IMR-90 (cell line): ENCODE data around the gene RAB3IL1.

Experiments
- CEBPB ChIP-seq: IDR thresholded peaks from 2 replicates; pipeline ENCODE4 v1.6.1; 2012; ENCODE audit warnings: low read depth, low read length, improper control_type of control experiment
- POLR2A ChIP-seq: IDR thresholded peaks from 2 replicates; pipeline ENCODE4 v1.6.1; 2012; ENCODE audit warnings: mild to moderate bottlenecking, low read depth, low read length
- RFX5 ChIP-seq: IDR thresholded peaks from 2 replicates; pipeline ENCODE4 v1.8.0; 2012; ENCODE audit warnings: low read depth, mild to moderate bottlenecking, low read length, moderate library complexity
- SMC3 ChIP-seq: fragments of 150-350 bp; IDR thresholded peaks from 2 replicates; pipeline ENCODE4 v1.6.1; 2016; ENCODE audit warnings: low read depth, mild to moderate bottlenecking, antibody characterized with exemption, low read length, moderate library complexity
- TF ChIP-seq, protein P1 (sequence below): fragments of 150-350 bp; IDR thresholded peaks from 2 replicates; pipeline ENCODE4 v1.6.1; 2016; ENCODE audit warnings: low read depth, mild to moderate bottlenecking, low read length, moderate library complexity, borderline replicate concordance
- TF ChIP-seq, protein P2 (sequence below): conservative IDR thresholded peaks from 2 replicates; pipeline ENCODE4 v1.5.1; 2012; ENCODE audit warnings: mild to moderate bottlenecking, low read depth, low read length, improper control_type of control experiment

DNA sequence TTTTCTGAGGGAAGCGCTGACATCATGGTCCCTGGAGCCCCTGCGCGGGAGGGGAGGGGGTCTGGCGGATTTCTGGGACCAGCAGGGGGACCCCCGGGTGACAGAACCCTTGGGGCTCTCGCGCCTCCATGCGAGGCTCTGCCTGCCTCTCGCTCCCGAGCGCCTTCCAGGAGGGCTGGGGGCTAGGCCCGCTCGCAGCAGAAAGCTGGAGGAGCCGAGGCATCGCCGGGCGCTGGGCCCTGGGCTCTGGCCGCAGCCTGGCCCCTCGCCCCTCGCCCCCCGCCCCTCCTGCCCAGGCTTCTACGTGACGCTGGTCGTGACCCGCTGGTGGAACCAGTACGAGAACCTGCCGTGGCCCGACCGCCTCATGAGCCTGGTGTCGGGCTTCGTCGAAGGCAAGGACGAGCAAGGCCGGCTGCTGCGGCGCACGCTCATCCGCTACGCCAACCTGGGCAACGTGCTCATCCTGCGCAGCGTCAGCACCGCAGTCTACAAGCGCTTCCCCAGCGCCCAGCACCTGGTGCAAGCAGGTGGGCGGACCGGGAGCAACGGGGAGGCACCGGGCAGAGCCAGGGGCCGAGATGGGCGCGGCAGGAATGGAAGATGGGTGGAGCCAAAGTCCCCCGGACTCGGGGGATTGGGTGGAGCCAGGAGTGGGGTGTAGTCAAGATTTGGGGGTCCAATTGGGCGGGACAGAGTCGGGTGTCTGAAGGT is 38.2 kb upstream of the RAB3IL1 start:
- TF ChIP-seq, protein P1, sequence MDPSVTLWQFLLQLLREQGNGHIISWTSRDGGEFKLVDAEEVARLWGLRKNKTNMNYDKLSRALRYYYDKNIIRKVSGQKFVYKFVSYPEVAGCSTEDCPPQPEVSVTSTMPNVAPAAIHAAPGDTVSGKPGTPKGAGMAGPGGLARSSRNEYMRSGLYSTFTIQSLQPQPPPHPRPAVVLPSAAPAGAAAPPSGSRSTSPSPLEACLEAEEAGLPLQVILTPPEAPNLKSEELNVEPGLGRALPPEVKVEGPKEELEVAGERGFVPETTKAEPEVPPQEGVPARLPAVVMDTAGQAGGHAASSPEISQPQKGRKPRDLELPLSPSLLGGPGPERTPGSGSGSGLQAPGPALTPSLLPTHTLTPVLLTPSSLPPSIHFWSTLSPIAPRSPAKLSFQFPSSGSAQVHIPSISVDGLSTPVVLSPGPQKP, result no peak
- TF ChIP-seq, protein P2, sequence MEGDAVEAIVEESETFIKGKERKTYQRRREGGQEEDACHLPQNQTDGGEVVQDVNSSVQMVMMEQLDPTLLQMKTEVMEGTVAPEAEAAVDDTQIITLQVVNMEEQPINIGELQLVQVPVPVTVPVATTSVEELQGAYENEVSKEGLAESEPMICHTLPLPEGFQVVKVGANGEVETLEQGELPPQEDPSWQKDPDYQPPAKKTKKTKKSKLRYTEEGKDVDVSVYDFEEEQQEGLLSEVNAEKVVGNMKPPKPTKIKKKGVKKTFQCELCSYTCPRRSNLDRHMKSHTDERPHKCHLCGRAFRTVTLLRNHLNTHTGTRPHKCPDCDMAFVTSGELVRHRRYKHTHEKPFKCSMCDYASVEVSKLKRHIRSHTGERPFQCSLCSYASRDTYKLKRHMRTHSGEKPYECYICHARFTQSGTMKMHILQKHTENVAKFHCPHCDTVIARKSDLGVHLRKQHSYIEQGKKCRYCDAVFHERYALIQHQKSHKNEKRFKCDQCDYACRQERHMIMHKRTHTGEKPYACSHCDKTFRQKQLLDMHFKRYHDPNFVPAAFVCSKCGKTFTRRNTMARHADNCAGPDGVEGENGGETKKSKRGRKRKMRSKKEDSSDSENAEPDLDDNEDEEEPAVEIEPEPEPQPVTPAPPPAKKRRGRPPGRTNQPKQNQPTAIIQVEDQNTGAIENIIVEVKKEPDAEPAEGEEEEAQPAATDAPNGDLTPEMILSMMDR, result no peak
- no peak for TF ChIP-seq POLR2A
- TF ChIP-seq RFX5, result no peak
- no peak for TF ChIP-seq CEBPB
- no peak for TF ChIP-seq SMC3
